ENCODE data around the gene ZNF618. TPM values are rescaled to one million over a fixed set of nuclear protein-coding genes. Genes with fewer than 3 reads are reported as not detected.
A peak's percentile ranks its signal among the peaks of the same experiment; 100 is the strongest.

The ZNF618 gene
- total and polyA plus RNA-seq, 2 experiments from 2014 or later: 10.2 to 14.0 TPM

DNA sequence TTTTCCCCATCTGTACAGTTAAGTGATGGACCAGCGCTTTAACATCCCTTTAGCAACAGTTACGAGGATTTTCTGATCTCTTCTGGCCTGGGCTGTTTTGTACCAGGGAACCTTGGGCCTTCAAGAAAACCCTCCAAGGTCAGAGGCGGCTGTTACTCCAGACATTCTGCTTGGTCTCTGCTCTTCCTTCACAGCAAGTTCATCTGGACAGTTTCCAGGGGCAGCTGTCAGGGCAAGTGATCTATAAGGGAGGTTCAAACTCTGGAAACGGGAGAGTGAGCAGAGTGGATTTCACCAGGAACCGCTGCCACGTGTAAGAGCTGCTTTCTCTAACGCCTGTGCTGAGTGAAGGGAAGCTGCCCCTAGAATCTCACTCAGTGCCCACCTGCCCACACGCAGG is 36.7 kb downstream of the ZNF618 start:
- Histone ChIP-seq H3K9me2 (replicated peaks; ENCODE audit: insufficient read depth) (no peaks in the 10 kb centered on the region), H3K27ac (no peak overlapping the region), H3K9me3 (ENCODE audit: low read depth) (no peaks in the 10 kb centered on the region), H3K27me3 (no peaks in the 10 kb centered on the region), H3K79me2 (peaks cover 85% of the 10 kb centered on the region), H3K4me3 (no peak overlapping the region), H2AFZ (no peak overlapping the region), H3K36me3 (replicated peaks; ENCODE audit: insufficient read depth, low read depth) (no peaks in the 10 kb centered on the region), H3K4me1 (ENCODE audit: insufficient read depth) (no peaks in the 10 kb centered on the region), H4K20me1 (ENCODE audit: insufficient read depth, poor library complexity, severe bottlenecking) (peaks cover 16% of the 10 kb centered on the region), H3K4me2 (no peak overlapping the region)
- WGBS (ENCODE audit: low lambda C conversion rate, missing lambda C conversion rate): 75% methylated on average over 8 of the region's 8 CpGs
- TF ChIP-seq EZH2 (IDR thresholded peaks at IDR 0.05; ENCODE audit: borderline replicate concordance) (no peak), EZH2phosphoT487 (IDR thresholded peaks at IDR 0.05; ENCODE audit: low read depth, severe bottlenecking, unreplicated experiment) (no peak)
- peak; percentile 19 for DNase-seq (ENCODE audit: low spot score)

- H3K27ac ChIP-seq: no peak overlapping the region
- 93% methylated on average over 5 of the region's 5 CpGs for WGBS (ENCODE audit: low lambda C conversion rate, missing lambda C conversion rate)
Measured at GRCh38 chr9:113913426-113914195, 37.5 kb downstream of the ZNF618 start.

GRCh38 chr9:113914517-113914916 is 38.4 kb downstream of the ZNF618 start:
- Histone ChIP-seq H4K20me1 (ENCODE audit: insufficient read depth, poor library complexity, severe bottlenecking) (peaks cover 17% of the 10 kb centered on the region), H3K4me3 (no peak overlapping the region), H3K27ac (no peak overlapping the region), H3K27me3 (no peaks in the 10 kb centered on the region), H3K9me3 (ENCODE audit: low read depth) (no peaks in the 10 kb centered on the region), H3K4me2 (no peak overlapping the region), H2AFZ (no peak overlapping the region), H3K4me1 (ENCODE audit: insufficient read depth) (no peaks in the 10 kb centered on the region), H3K9me2 (replicated peaks; ENCODE audit: insufficient read depth) (no peaks in the 10 kb centered on the region), H3K79me2 (peaks cover 85% of the 10 kb centered on the region), H3K36me3 (replicated peaks; ENCODE audit: insufficient read depth, low read depth) (no peaks in the 10 kb centered on the region)
- WGBS (ENCODE audit: low lambda C conversion rate, missing lambda C conversion rate): 78% methylated on average over 2 of the region's 2 CpGs
- TF ChIP-seq, protein P1, sequence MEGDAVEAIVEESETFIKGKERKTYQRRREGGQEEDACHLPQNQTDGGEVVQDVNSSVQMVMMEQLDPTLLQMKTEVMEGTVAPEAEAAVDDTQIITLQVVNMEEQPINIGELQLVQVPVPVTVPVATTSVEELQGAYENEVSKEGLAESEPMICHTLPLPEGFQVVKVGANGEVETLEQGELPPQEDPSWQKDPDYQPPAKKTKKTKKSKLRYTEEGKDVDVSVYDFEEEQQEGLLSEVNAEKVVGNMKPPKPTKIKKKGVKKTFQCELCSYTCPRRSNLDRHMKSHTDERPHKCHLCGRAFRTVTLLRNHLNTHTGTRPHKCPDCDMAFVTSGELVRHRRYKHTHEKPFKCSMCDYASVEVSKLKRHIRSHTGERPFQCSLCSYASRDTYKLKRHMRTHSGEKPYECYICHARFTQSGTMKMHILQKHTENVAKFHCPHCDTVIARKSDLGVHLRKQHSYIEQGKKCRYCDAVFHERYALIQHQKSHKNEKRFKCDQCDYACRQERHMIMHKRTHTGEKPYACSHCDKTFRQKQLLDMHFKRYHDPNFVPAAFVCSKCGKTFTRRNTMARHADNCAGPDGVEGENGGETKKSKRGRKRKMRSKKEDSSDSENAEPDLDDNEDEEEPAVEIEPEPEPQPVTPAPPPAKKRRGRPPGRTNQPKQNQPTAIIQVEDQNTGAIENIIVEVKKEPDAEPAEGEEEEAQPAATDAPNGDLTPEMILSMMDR (IDR thresholded peaks at IDR 0.05; ENCODE audit: poor library complexity): no peak
- TF ChIP-seq EZH2 (IDR thresholded peaks at IDR 0.05; ENCODE audit: borderline replicate concordance): no peak
- TF ChIP-seq EZH2phosphoT487 (IDR thresholded peaks at IDR 0.05; ENCODE audit: low read depth, severe bottlenecking, unreplicated experiment): no peak
- no peak for DNase-seq (ENCODE audit: low spot score)

More at GRCh38 chr9:113913426-113914195, 37.5 kb downstream of the ZNF618 start:
- Histone ChIP-seq H2AFZ (no peak overlapping the region), H3K4me2 (no peak overlapping the region), H3K4me1 (ENCODE audit: insufficient read depth) (no peaks in the 10 kb centered on the region), H3K79me2 (peaks cover 85% of the 10 kb centered on the region), H3K4me3 (no peak overlapping the region), H3K9me2 (replicated peaks; ENCODE audit: insufficient read depth) (no peaks in the 10 kb centered on the region), H4K20me1 (ENCODE audit: insufficient read depth, poor library complexity, severe bottlenecking) (peaks cover 16% of the 10 kb centered on the region), H3K27me3 (no peaks in the 10 kb centered on the region), H3K9me3 (ENCODE audit: low read depth) (no peaks in the 10 kb centered on the region), H3K36me3 (replicated peaks; ENCODE audit: insufficient read depth, low read depth) (no peaks in the 10 kb centered on the region)
- DNase-seq (ENCODE audit: low spot score): no peak
- TF ChIP-seq EZH2 (IDR thresholded peaks at IDR 0.05; ENCODE audit: borderline replicate concordance) (no peak), EZH2phosphoT487 (IDR thresholded peaks at IDR 0.05; ENCODE audit: low read depth, severe bottlenecking, unreplicated experiment) (no peak)
- TF ChIP-seq, protein P1 (IDR thresholded peaks at IDR 0.05; ENCODE audit: poor library complexity): no peak

GRCh38 chr9:113915817-113916434 is 39.8 kb downstream of the ZNF618 start:
- Histone ChIP-seq H3K27ac (no peak overlapping the region), H3K4me3 (no peak overlapping the region), H3K9me3 (ENCODE audit: low read depth) (no peaks in the 10 kb centered on the region), H4K20me1 (ENCODE audit: insufficient read depth, poor library complexity, severe bottlenecking) (peaks cover 15% of the 10 kb centered on the region), H3K4me1 (ENCODE audit: insufficient read depth) (no peaks in the 10 kb centered on the region), H3K9me2 (replicated peaks; ENCODE audit: insufficient read depth) (no peaks in the 10 kb centered on the region), H3K27me3 (no peaks in the 10 kb centered on the region), H3K36me3 (replicated peaks; ENCODE audit: insufficient read depth, low read depth) (no peaks in the 10 kb centered on the region), H3K79me2 (peaks cover 87% of the 10 kb centered on the region), H3K4me2 (no peak overlapping the region), H2AFZ (no peak overlapping the region)
- whole genome bisulfite sequencing (ENCODE audit: low lambda C conversion rate, missing lambda C conversion rate): 88% methylated on average over 9 of the region's 9 CpGs
- DNase-seq (ENCODE audit: low spot score): no peak
- TF ChIP-seq EZH2 (IDR thresholded peaks at IDR 0.05; ENCODE audit: borderline replicate concordance): no peak
- no peak for TF ChIP-seq EZH2phosphoT487 (IDR thresholded peaks at IDR 0.05; ENCODE audit: low read depth, severe bottlenecking, unreplicated experiment)
- TF ChIP-seq, protein P1 (IDR thresholded peaks at IDR 0.05; ENCODE audit: poor library complexity): no peak
